WTC11 (cell line): ENCODE results near the gene TDRD9.

ENCODE experiments used
- ARID4B ChIP-seq: sonication (generic); formaldehyde crosslinking; IDR thresholded peaks from 2 replicates; pipeline ENCODE4 v1.8.0; 2023; ENCODE audit warnings: missing genetic modification reagents, mild to moderate bottlenecking, borderline replicate concordance
- CREB1 ChIP-seq: sonication (generic); formaldehyde crosslinking; IDR thresholded peaks from 2 replicates; pipeline ENCODE4 v1.8.0; 2023; ENCODE audit warnings: mild to moderate bottlenecking, missing genetic modification reagents
- CTCF ChIP-seq: fragments of 200-600 bp; IDR thresholded peaks from 2 replicates; pipeline ENCODE4 v1.8.0; 2022; ENCODE audit warnings: antibody characterized with exemption
- MAX ChIP-seq: sonication (generic); formaldehyde crosslinking; IDR thresholded peaks from 2 replicates; pipeline ENCODE4 v1.8.0; 2022; ENCODE audit warnings: mild to moderate bottlenecking, missing genetic modification reagents
- MYBL2 ChIP-seq: sonication (generic); formaldehyde crosslinking; IDR thresholded peaks from 2 replicates; pipeline ENCODE4 v1.8.1; 2023; ENCODE audit warnings: mild to moderate bottlenecking, moderate library complexity, missing genetic modification reagents
- NR2C2 ChIP-seq: sonication (generic); formaldehyde crosslinking; IDR thresholded peaks from 2 replicates; pipeline ENCODE4 v1.8.0; 2022; ENCODE audit warnings: mild to moderate bottlenecking, missing genetic modification reagents
- SP1 ChIP-seq: sonication (generic); formaldehyde crosslinking; conservative IDR thresholded peaks from 2 replicates; pipeline ENCODE4 v1.8.1; 2022; ENCODE audit warnings: missing genetic modification reagents
- TCF7 ChIP-seq: sonication (generic); formaldehyde crosslinking; IDR thresholded peaks from 2 replicates; pipeline ENCODE4 v1.8.0; 2022; ENCODE audit warnings: mild to moderate bottlenecking, low read depth, missing genetic modification reagents, moderate library complexity
- ZNF416 ChIP-seq: fragments of 250-450 bp; sonication (Bioruptor Pico); IDR thresholded peaks from 2 replicates; pipeline ENCODE4 v1.9.0; 2021; ENCODE audit warnings: mild to moderate bottlenecking, inconsistent platforms
- ZNF512 ChIP-seq: sonication (generic); formaldehyde crosslinking; IDR thresholded peaks from 2 replicates; pipeline ENCODE4 v1.8.1; 2022; ENCODE audit warnings: missing genetic modification reagents, borderline replicate concordance
- ZNF671 ChIP-seq: fragments of 250-450 bp; sonication (Bioruptor Pico); IDR thresholded peaks from 2 replicates; pipeline ENCODE4 v1.8.0; 2021; ENCODE audit warnings: mild to moderate bottlenecking

- TF ChIP-seq CTCF = no peak
- TF ChIP-seq TCF7 (CRISPR knock-in tag) = no peak
- TF ChIP-seq ZNF512 (CRISPR knock-in tag) = no peak
- no peak for TF ChIP-seq ZNF416
- TF ChIP-seq ZNF671 (CRISPR knock-in tag) = no peak
- TF ChIP-seq ARID4B = no peak
- no peak for TF ChIP-seq CREB1
- TF ChIP-seq MYBL2 (CRISPR knock-in tag) = no peak
- no peak for TF ChIP-seq NR2C2
- no peak for TF ChIP-seq SP1
- TF ChIP-seq MAX (CRISPR knock-in tag) = no peak
Observed at GRCh38 chr14:104092931-104093365, 164.7 kb downstream of the TDRD9 start.
